NCI-H2196 (cell line): ENCODE data around the gene BRAP.
"Not testable (repeated sequence)": the region's sequence is repeated elsewhere in the genome, so short reads cannot be mapped to it uniquely, and the experiment has no call there.

Experiments
- DNase-seq: peaks from one replicate; lab custom pipeline; 2025; ENCODE audit not compliant: unreplicated experiment; lab: John Stamatoyannopoulos, UW

BRAP gene, protein sequence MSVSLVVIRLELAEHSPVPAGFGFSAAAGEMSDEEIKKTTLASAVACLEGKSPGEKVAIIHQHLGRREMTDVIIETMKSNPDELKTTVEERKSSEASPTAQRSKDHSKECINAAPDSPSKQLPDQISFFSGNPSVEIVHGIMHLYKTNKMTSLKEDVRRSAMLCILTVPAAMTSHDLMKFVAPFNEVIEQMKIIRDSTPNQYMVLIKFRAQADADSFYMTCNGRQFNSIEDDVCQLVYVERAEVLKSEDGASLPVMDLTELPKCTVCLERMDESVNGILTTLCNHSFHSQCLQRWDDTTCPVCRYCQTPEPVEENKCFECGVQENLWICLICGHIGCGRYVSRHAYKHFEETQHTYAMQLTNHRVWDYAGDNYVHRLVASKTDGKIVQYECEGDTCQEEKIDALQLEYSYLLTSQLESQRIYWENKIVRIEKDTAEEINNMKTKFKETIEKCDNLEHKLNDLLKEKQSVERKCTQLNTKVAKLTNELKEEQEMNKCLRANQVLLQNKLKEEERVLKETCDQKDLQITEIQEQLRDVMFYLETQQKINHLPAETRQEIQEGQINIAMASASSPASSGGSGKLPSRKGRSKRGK

DNA sequence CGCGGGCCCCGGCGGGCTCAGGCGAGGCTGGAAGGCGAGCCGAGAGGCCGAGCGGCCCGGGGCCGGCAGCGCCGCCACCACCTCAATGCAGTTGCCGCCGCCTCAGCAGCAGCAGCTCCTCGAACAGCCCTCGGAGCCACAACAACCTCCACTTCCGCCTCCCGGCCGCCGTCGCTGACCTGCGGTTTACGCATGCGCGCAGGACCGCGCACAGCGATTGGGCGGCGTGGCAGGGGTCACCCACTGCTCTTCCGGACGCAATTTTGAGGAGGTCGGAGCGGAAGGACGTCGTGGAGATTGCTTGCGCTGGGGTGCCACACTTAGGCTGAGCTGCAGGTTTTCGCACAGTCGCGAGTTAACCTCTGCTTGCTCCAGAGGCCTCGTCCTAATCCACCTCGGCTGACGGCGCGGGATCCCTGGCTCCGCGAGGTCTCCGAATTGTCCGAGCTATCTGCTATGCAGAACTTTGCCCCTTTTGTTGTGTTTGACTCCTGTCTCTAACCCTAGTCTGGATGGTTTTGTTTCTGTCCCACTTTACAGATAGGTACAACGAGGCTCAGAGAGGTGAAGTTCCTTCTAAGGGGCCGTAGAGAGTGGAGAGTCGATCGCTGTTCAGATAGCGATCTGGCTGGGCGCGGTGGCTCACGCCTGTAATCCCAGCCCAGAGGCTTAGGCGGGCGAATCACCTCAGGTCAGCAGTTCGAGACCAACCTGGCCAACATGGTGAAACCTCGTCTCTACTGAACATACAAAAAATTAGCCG is at the start of gene BRAP, which contains the start of gene ACAD10:
Gene BRAP, minus strand, starts transcription at position 146 of the 763 bp plus-strand sequence. CDS start 164 bp downstream, outside the sequence.
Gene ACAD10, plus strand, starts transcription at position 243 of the 763 bp plus-strand sequence. CDS start 6,657 bp downstream, outside the sequence.
- DNase-seq: peak; percentile 95

DNA sequence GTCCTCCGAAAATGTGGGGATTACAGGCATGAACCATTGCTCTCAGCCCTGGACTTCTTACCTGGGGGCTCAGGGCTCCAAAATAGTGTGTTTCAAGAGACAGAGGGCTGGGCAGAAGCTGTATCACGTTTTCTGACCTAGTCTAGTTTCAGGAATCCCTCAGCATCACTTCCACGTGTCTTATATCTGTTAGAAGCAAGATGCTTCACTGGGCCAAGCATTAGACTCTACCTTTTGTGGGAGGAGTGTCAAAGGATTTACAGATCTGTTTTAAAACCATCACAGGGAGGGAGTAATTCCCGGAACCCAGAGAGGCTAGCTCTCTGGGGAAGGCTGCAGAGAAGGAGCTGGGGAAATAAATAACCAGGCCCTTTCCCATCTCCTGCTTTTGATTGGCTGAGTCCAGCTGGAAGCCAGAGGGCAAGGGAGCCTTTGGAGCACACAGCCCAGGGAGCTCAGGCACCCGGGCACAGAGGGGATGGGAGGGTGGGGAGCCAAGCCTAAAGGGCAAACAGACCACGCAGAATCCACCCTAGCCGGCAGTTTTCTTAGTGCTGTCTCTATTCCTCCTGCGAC is 47.7 kb upstream of the BRAP start:
- no peak for DNase-seq

DNA sequence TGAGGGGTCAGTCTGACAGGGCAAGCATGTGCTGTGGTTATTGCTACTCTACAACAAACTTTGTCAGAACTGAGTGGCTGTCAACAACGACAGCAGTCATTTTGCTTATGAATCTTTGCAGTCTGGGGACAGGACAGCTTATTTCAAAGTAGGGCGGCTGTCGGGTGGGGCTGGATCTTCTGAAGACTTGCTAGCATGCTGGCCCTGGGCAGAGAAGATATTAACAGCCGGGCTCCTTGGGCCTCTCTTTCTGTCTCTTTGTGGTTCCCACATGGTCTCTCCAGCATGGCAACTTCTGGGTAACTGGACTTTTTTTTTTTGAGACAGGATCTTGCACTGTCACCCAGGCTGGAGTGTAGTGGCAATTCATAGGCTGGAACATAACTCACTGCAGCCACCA is 47.0 kb upstream of the BRAP start:
- no peak for DNase-seq

DNA sequence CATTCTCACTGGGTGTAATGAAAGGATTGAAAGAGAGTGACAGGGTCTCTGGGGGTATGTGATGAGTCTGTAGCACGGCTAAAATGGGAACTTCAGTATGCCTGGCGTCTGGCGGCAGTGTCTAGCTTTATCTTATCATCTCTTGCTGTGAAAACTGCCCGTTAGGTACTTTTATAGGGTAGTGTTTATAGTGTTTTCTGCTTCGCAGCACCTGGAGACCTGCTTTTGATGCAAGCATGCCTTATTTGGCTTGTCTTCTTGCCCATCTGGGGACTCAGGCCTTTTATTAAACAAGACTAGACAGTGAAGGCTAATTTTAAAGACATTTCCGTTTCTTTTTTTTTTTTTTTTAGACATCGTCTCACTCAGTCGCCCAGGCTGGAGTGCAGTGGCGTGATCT is 44.7 kb upstream of the BRAP start:
- DNase-seq: no peak

DNA sequence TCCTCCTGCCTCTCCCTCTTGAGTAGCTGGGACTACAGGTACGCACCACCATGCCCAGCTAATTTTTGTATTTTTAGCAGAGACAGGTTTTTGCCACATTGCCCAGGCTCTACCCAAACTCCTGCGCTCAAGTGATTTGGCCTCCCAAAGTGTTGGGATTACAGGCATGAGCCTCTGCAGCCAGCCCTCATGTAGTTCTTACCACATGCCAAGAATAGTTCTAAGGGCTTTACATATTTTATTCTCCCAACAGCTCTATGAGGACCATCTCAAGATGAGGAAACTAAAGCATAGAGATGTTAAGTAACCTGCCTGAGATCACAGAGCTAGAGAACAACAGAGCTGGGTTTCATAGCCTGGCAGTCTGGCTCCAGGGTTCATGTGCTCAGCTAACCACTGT is 43.0 kb upstream of the BRAP start:
- no peak for DNase-seq

DNA sequence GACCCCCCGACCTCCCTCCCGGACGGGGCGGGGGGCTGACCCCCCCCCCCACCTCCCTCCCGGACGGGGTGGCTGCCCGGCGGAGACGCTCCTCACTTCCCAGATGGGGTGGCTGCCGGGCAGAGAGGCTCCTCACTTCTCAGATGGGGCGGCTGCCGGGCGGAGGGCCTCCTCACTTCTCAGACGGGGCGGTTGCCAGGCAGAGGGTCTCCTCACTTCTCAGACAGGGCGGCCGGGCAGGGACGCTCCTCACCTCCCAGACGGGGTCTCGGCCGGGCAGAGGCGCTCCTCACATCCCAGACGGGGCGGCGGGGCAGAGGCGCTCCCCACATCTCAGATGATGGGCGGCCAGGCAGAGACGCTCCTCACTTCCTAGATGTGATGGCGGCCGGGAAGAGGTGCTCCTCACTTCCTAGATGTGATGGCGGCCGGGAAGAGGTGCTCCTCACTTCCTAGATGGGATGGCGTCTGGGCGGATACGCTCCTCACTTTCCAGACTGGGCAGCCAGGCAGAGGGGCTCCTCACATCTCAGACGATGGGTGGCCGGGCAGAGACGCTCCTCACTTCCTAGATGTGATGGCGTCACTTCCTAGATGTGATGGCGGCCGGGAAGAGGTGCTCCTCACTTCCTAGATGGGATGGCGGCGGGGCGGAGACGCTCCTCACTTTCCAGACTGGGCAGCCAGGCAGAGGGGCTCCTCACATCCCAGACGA is 38.0 kb upstream of the BRAP start:
- DNase-seq: not testable (repeated sequence)

DNA sequence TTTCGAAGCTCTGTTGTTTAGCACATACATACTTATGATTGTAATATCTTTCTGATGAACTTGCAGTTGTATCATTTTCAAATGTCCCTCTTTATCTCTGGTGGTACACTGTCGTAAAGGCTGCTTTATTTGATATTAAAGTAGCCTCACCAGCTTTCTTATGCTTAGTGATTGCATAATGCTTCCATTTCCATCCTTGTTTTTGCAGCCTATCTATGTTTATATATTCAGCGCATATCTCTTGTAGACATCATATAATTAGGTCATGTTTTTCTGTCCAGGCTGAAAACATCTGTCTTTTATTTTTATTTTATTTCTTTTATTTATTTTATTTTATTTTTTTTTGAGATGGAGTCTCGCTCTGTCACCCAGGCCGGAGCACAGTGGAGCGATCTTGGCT is 34.7 kb upstream of the BRAP start:
- DNase-seq: no peak

DNA sequence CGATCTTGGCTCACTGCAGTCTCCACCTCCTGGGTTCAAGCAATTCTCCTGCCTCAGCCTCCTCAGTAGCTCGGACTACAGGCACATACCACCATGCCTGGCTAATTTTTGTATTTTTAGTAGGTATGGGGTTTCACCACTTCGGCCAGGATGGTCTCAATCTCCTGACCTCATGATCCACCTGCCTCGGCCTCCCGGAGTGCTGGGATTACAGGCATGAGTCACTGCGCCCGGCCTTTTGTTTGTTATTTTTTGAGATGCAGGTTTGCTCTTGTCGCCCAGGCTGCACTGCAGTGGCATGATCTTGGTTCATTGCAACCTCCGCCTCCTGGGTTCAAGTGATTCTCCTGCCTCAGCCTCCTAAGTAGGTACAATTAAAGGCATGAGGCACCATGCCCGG is 33.6 kb upstream of the BRAP start:
- not testable (repeated sequence) for DNase-seq

DNA sequence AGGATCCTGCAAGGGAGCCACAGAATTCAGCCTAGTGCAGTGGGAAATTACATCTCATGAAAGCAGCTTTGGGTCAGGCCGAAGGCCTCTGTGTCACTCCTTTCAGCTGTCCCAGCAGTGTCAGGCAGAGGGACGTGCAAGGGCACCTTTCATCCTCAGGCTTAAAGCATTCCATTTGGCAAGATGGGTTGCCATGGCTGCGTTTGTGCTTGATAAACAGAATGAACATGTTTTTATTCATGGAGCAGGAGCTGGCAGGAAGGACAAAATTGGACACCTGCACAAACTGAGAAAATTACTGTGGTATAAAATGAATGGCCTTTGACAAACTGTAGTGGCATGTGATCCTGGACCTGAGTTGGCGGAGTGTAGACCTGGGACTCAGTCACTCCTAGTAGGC is 29.5 kb upstream of the BRAP start:
- peak; percentile 89 for DNase-seq

DNA sequence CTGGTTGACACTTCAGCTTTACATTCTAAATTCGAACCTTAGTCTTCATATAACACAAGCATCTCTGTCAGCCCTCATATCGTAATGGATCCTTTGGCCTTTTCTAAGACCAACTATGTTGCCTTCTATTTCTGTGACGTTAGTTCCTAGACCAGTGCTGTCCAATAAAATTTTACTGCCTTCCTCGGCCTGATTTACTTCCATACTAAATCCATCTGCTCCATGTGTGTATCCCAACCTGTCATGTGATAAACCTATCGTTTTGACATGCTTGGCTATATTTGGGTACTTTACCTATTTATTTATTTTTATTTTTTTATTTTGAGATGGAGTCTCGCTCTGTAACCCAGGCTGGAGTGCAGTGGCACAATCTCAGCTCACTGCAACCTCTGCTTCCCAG is 20.4 kb upstream of the BRAP start:
- DNase-seq: no peak

DNA sequence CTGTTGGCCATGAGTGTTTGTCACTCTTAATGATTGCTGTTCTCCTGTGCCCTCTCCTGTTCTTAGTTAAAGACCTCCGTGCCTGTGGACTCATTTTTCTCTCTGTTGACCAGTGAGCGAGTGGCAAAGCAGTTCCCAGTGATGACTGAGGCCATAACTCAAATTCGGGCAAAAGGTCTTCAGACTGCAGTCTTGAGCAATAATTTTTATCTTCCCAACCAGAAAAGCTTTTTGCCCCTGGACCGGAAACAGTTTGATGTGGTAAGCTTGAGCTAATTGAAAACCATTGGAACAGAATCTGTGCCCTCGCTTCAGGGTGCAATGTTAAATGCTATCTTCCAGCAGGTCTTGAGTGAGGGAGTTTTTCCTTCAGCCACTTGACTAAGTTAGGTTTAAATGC is 19.9 kb upstream of the BRAP start:
- no peak for DNase-seq

DNA sequence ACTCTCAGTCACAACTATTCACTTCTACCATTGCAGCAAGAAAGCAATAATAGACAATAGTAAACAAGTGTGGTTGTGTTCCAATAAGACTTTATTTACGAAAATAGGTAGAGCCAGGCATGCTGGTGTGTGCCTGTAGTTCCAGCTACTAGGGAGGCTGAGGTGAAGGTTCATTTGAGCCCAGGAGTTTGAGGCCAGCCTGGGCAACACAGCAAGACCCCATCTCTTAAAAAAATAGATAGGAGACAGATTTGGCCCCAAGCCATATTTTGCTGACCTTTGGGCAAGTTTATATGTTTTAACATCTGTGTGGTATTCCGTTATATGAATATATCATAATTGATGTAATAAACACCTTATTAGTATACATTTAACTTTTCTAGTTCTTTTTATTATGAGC is 14.2 kb upstream of the BRAP start:
- no peak for DNase-seq

DNA sequence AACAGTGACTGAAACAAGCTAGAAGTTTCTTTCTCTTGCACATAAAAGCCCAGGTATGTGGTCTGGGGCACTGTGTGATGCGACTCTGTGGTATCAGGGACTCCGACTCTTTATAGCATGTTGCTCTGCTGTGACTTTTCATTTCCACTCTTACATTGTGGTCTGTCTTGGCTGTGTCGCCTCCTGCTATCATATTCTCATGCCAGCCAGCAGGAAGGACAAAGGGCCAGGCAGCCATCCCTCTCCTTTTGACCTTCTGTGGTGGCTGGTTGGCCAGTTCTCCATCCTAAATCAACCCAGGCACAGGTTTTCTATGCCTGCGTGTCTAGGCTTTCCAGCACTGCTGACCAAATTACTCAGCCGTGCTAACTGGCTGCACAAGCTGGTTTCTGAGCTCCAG is 8.1 kb upstream of the BRAP start:
- no peak for DNase-seq

DNA sequence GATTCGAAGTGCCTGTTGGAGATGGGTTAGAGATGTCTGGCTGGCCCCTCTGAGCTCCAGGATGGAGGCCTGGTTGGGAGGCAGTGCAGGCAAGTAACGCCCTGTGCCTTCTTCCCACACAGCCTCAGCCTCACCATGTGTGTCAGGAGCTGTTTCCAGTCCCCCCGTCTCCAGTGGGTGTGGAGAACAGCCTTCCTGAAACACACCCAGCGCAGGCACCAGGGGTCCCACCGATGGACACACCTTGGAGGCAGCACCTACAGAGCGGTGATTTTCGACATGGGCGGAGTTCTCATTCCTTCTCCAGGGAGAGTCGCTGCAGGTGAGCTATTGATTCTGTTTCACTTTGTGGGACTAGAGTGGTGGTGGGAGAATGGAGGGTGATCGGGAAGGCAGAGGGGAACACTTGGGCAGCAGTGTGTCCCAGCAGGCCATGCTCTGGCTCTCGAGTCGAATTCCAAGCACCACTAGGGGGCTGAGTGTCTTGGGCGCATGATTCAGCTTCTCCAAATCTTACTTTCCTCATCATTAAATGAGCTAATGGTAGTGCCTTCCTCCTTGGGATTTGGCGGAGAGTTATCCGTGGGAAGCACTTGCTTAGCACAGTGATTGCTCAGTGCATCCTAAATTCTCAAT is 6.9 kb upstream of the BRAP start:
- DNase-seq: no peak

DNA sequence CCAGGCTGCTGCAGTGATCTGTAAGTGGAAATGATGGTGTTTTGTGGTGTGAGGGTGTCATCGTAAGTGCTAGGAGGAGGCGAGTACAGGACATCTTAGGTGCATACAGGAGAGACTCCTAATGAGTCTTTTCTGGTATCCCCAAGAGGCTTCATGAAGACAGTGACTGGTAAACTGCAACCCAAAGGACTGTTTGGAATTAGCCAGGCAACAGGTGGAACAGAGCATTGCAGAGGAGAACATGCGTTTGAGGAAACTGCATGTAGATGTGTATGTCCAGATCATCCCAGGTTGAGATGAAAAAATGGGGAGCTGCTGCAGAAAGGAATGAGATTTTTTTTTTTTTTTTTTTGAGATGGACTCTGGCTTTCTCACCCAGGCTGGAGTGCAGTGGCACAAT is 5.5 kb upstream of the BRAP start:
- DNase-seq: no peak

DNA sequence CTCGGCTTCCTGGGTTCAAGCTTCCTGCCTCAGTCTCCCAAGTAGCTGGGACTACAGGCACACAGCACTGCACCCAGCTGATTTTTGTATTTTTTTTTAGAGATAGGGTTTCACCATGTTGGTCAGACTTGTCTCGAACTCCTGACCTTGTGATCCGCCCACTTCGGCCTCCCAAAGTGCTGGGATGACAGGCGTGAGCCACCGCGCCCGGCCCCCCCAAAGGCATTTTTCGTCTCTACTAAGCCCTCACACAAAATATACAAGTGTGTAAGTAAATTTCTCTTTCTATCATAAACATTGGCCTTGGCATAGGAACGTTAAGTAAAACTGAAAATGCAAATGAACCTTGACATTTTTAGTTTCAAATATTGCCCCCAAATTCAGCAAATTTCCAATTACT is 2.2 kb upstream of the BRAP start:
- no peak for DNase-seq

DNA sequence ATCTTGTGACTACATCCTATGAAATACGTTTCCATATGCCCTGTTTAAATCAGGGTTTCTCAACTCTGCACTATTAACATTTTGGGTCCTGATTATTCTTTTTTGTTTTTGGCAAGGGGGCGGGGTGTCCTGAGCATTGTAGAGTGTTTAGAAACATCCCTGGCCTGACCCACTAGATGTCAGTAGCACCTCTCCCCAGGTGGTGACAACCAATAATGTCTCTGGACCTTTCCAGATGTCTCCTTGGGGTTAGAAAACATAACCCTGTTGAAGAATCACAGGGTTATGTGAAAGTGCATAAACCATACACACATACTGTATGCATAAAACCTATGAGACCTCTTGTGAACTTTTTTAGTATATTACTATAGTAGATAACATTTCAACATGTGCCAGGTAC is 1.5 kb upstream of the BRAP start:
- peak; percentile 13 for DNase-seq

DNA sequence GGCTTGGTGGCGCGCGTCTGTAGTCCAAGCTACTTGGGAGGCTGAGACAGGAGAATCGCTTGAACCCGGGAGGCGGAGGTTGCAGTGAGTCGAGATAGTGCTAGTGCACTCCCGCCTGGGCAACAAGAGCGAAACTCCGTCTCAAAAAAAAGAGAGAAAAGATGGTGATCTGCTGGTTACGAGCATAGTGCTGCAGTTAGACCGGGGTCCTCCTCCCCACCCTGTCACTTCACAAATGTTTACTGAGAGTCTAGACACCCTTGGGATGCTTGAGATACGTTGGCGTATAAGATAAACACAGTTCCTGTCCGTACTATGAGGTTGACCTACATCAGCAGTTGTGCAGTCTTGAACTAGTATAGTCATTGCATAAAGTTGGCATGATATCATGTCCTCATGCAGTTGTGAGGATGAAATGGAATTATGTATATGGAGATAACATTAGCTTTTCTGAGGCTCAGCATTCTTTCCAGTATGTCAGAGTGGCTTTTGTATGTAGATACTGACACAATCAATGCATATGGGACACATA is 884 bp upstream of the BRAP start:
- no peak for DNase-seq

DNA sequence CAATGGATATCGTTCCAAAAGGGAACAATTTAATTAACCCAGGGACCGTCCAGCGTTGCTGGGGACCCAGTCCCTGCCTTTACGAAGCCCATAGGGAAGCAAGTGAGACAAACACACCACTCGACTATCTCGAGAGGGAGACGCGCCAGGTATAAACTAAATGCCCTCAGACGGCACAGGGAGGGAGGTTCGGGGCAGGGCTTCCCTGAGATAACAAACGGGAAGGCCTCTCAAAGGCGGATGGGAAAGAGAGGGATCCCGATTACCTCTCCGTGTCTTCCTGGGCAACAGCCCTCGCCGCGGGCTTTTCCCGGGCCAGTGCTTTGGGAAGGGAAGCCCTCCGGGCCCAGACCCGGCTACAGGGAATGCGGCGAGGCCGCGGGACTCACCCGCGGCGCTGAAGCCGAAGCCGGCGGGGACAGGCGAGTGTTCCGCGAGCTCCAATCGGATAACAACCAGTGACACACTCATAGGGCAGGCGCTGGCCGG is 390 bp downstream of the BRAP start:
- DNase-seq: no peak
